SH-SY5Y (cell line): ENCODE data around the gene HLA-A.

Source experiments
- GATA2 ChIP-seq: IDR thresholded peaks from 2 replicates; pipeline ENCODE4 v1.6.1; 2011; ENCODE audit warnings: mild to moderate bottlenecking, low read depth, low read length
- GATA3 ChIP-seq: IDR thresholded peaks from 2 replicates; pipeline ENCODE4 v1.6.1; 2011; ENCODE audit warnings: low read depth, mild to moderate bottlenecking, low read length, moderate library complexity

- TF ChIP-seq GATA2 = no peak
- no peak for TF ChIP-seq GATA3
Observed at GRCh38 chr6:29984232-29984631, 41.9 kb downstream of the HLA-A start.
